NCI-H82 treated with DMSO at 0.1 percent for 48 hours (cell line): ENCODE measurements around the gene GJD2.

ENCODE experiments used
- DNase-seq: peaks from one replicate; lab custom pipeline; 2025; ENCODE audit not compliant: unreplicated experiment; lab: John Stamatoyannopoulos, UW

GJD2 gene

GRCh38 chr15:34773917-34774316 is 19.1 kb upstream of the GJD2 start:
- no peak for DNase-seq

- DNase-seq = no peak
Observed at GRCh38 chr15:34773013-34773412, 18.2 kb upstream of the GJD2 start.

GRCh38 chr15:34772312-34772711 is 17.5 kb upstream of the GJD2 start:
- no peak for DNase-seq

GRCh38 chr15:34769711-34770110 is 14.9 kb upstream of the GJD2 start:
- no peak for DNase-seq

GRCh38 chr15:34768530-34768929 is 13.7 kb upstream of the GJD2 start:
- DNase-seq = no peak

GRCh38 chr15:34765741-34766140 is 10.9 kb upstream of the GJD2 start:
- DNase-seq = no peak

- peak; percentile 61 for DNase-seq
Observed at GRCh38 chr15:34760909-34761308, 6.1 kb upstream of the GJD2 start.

- DNase-seq = no peak
Observed at GRCh38 chr15:34759992-34760391, 5.2 kb upstream of the GJD2 start.

- no peak for DNase-seq
Observed at GRCh38 chr15:34759347-34759746, 4.5 kb upstream of the GJD2 start.

- DNase-seq = no peak
Observed at GRCh38 chr15:34757262-34757661, 2.5 kb upstream of the GJD2 start.

- peak; percentile 14 for DNase-seq
Observed at GRCh38 chr15:34755419-34755773, 598 bp upstream of the GJD2 start.

GRCh38 chr15:34754171-34754601 is 612 bp downstream of the GJD2 start:
- no peak for DNase-seq

- DNase-seq = no peak
Observed at GRCh38 chr15:34753236-34753894, 1.4 kb downstream of the GJD2 start.

GRCh38 chr15:34749691-34750090 is 5.1 kb downstream of the GJD2 start:
- no peak for DNase-seq

GRCh38 chr15:34739346-34739745 is 15.5 kb downstream of the GJD2 start:
- no peak for DNase-seq

GRCh38 chr15:34738002-34738401 is 16.8 kb downstream of the GJD2 start:
- no peak for DNase-seq

- no peak for DNase-seq
Observed at GRCh38 chr15:34737477-34737876, 17.3 kb downstream of the GJD2 start.

- DNase-seq = no peak
Observed at GRCh38 chr15:34734303-34734702, 20.5 kb downstream of the GJD2 start.

GRCh38 chr15:34733621-34734020 is 21.2 kb downstream of the GJD2 start:
- DNase-seq = no peak

- no peak for DNase-seq
Observed at GRCh38 chr15:34732430-34732829, 22.4 kb downstream of the GJD2 start.

GRCh38 chr15:34730701-34731100 is 24.1 kb downstream of the GJD2 start:
- no peak for DNase-seq

- DNase-seq = no peak
Observed at GRCh38 chr15:34729886-34730285, 24.9 kb downstream of the GJD2 start.

GRCh38 chr15:34729056-34729455 is 25.7 kb downstream of the GJD2 start:
- no peak for DNase-seq
